Bronchus fibroblast of lung (primary cell): ENCODE data around the gene HSH2D. TPM values are rescaled to one million over a fixed set of nuclear protein-coding genes. Genes with fewer than 3 reads are reported as not detected.

ENCODE experiments used
- total RNA-seq: library from RNA; depleted of rRNA; stranded (reverse); fragments of >200 nt; gene quantifications from 2 replicates; pipeline ENCODE4 v1.2.3, GENCODE V29; 2015

HSH2D gene
- not detected in 2 replicates for total RNA-seq

GRCh38 chr19:16143399-16144215, at the start of gene HSH2D:
Gene HSH2D, plus strand, starts transcription at chr19:16143685. Its CDS starts 5,066 bp downstream, at chr19:16148751.

GRCh38 chr19:16111160-16111908, 32.2 kb upstream of the HSH2D start, which contains the start of gene RAB8A:
Gene RAB8A, plus strand, starts transcription at chr19:16111889. Its CDS starts 13 bp downstream, at chr19:16111902.

GRCh38 chr19:16185123-16185767, 41.8 kb downstream of the HSH2D start, which contains the start of gene FAM32A:
Gene FAM32A, plus strand, starts transcription at chr19:16185410. Its CDS starts 33 bp downstream, at chr19:16185443.

GRCh38 chr19:16197622-16198369, 54.3 kb downstream of the HSH2D start, which contains the start of gene AP1M1:
Gene AP1M1, plus strand, starts transcription at chr19:16197911. Its CDS starts 116 bp downstream, at chr19:16198027.

Other genes starting within 250 kb of the HSH2D start
- gene CYP4F2, start 245.6 kb upstream of the HSH2D start, total RNA-seq = not detected in 2 replicates
- not detected in 2 replicates for gene CYP4F11, start 209.2 kb upstream of the HSH2D start, total RNA-seq
- gene OR10H4, start 194.7 kb upstream of the HSH2D start, total RNA-seq = not detected in 2 replicates
- gene TPM4, start 67.2 kb upstream of the HSH2D start, total RNA-seq = 972 and 1,151 TPM in 2 replicates
- 66.1 and 67.5 TPM in 2 replicates for gene RAB8A, start 31.8 kb upstream of the HSH2D start, total RNA-seq
- not detected in 2 replicates for gene CIB3, start 29.8 kb downstream of the HSH2D start, total RNA-seq
- 94.7 and 106 TPM in 2 replicates for gene FAM32A, start 41.7 kb downstream of the HSH2D start, total RNA-seq
- 202 and 204 TPM in 2 replicates for gene AP1M1, start 54.2 kb downstream of the HSH2D start, total RNA-seq
- 0.74 and 2.7 TPM in 2 replicates for gene KLF2, start 181.1 kb downstream of the HSH2D start, total RNA-seq